H1 (cell line): Measurements from ENCODE around the gene NMT2. TPM values are rescaled to one million over a fixed set of nuclear protein-coding genes. Genes with fewer than 3 reads are reported as not detected.

ENCODE experiments used
- CBX5 ChIP-seq: fragments of 300-800, 300-1000 bp; sonication (generic); IDR thresholded peaks from 2 replicates; pipeline ENCODE4 v1.7.1; 2016; ENCODE audit warnings: antibody characterized with exemption, low read length, low read depth
- MAFK ChIP-seq: IDR thresholded peaks from 2 replicates; pipeline ENCODE4 v1.6.1; 2012; ENCODE audit warnings: low read depth, mild to moderate bottlenecking, improper control_type of control experiment, low read length
- RXRA ChIP-seq: IDR thresholded peaks from 2 replicates; pipeline ENCODE4 v1.6.1; 2011; ENCODE audit warnings: low read depth, mild to moderate bottlenecking, low read length, moderate library complexity; ENCODE audit not compliant: insufficient read depth
- SIX5 ChIP-seq: IDR thresholded peaks from 2 replicates; pipeline ENCODE4 v1.6.1; 2011; ENCODE audit warnings: mild to moderate bottlenecking, low read depth, low read length
- polyA plus RNA-seq, 7 experiments: library from polyadenylated mRNA; depleted of rRNA in 3 of 7; stranded (reverse) in 5 of 7; unstranded in 2 of 7; fragments of >200 nt in 5 of 7; fragments of 200-250 nt in 2 of 7; gene quantifications; 1 replicate in 5 of 7; 2 replicates in 1 of 7; 4 replicates in 1 of 7; pipeline versions ENCODE4 v1.2.1 to v1.2.3, GENCODE V29; 2011 to 2013; ENCODE audit warnings: missing spikeins in 2 of 7, mixed read lengths in 2 of 7
- total RNA-seq: library from RNA; stranded (reverse); fragmentation: NEBNext Ultra II Directional; extraction: Animal tissue kit (Norgen Biotek cat#: 25700); gene quantifications from 2 replicates; pipeline ENCODE4 v1.2.1, GENCODE V29; 2021
- TF ChIP-seq, protein P1 (sequence below): fragments of 300-600 bp; sonication (generic); IDR thresholded peaks from 2 replicates; pipeline ENCODE4 v1.7.1; 2012; ENCODE audit warnings: low read length, moderate library complexity, mild to moderate bottlenecking, inconsistent platforms; ENCODE audit not compliant: insufficient replicate concordance
- TF ChIP-seq, protein P2 (sequence below): IDR thresholded peaks from 2 replicates; pipeline ENCODE4 v1.6.1; 2012; ENCODE audit warnings: low read length, inconsistent platforms

Gene NMT2
- total and polyA plus RNA-seq, 2 of the 8 experiments (the other 6 are each of a cell fraction or from before 2014, with no cell fraction given) = 4.4 to 15.4 TPM

- TF ChIP-seq, protein P1, sequence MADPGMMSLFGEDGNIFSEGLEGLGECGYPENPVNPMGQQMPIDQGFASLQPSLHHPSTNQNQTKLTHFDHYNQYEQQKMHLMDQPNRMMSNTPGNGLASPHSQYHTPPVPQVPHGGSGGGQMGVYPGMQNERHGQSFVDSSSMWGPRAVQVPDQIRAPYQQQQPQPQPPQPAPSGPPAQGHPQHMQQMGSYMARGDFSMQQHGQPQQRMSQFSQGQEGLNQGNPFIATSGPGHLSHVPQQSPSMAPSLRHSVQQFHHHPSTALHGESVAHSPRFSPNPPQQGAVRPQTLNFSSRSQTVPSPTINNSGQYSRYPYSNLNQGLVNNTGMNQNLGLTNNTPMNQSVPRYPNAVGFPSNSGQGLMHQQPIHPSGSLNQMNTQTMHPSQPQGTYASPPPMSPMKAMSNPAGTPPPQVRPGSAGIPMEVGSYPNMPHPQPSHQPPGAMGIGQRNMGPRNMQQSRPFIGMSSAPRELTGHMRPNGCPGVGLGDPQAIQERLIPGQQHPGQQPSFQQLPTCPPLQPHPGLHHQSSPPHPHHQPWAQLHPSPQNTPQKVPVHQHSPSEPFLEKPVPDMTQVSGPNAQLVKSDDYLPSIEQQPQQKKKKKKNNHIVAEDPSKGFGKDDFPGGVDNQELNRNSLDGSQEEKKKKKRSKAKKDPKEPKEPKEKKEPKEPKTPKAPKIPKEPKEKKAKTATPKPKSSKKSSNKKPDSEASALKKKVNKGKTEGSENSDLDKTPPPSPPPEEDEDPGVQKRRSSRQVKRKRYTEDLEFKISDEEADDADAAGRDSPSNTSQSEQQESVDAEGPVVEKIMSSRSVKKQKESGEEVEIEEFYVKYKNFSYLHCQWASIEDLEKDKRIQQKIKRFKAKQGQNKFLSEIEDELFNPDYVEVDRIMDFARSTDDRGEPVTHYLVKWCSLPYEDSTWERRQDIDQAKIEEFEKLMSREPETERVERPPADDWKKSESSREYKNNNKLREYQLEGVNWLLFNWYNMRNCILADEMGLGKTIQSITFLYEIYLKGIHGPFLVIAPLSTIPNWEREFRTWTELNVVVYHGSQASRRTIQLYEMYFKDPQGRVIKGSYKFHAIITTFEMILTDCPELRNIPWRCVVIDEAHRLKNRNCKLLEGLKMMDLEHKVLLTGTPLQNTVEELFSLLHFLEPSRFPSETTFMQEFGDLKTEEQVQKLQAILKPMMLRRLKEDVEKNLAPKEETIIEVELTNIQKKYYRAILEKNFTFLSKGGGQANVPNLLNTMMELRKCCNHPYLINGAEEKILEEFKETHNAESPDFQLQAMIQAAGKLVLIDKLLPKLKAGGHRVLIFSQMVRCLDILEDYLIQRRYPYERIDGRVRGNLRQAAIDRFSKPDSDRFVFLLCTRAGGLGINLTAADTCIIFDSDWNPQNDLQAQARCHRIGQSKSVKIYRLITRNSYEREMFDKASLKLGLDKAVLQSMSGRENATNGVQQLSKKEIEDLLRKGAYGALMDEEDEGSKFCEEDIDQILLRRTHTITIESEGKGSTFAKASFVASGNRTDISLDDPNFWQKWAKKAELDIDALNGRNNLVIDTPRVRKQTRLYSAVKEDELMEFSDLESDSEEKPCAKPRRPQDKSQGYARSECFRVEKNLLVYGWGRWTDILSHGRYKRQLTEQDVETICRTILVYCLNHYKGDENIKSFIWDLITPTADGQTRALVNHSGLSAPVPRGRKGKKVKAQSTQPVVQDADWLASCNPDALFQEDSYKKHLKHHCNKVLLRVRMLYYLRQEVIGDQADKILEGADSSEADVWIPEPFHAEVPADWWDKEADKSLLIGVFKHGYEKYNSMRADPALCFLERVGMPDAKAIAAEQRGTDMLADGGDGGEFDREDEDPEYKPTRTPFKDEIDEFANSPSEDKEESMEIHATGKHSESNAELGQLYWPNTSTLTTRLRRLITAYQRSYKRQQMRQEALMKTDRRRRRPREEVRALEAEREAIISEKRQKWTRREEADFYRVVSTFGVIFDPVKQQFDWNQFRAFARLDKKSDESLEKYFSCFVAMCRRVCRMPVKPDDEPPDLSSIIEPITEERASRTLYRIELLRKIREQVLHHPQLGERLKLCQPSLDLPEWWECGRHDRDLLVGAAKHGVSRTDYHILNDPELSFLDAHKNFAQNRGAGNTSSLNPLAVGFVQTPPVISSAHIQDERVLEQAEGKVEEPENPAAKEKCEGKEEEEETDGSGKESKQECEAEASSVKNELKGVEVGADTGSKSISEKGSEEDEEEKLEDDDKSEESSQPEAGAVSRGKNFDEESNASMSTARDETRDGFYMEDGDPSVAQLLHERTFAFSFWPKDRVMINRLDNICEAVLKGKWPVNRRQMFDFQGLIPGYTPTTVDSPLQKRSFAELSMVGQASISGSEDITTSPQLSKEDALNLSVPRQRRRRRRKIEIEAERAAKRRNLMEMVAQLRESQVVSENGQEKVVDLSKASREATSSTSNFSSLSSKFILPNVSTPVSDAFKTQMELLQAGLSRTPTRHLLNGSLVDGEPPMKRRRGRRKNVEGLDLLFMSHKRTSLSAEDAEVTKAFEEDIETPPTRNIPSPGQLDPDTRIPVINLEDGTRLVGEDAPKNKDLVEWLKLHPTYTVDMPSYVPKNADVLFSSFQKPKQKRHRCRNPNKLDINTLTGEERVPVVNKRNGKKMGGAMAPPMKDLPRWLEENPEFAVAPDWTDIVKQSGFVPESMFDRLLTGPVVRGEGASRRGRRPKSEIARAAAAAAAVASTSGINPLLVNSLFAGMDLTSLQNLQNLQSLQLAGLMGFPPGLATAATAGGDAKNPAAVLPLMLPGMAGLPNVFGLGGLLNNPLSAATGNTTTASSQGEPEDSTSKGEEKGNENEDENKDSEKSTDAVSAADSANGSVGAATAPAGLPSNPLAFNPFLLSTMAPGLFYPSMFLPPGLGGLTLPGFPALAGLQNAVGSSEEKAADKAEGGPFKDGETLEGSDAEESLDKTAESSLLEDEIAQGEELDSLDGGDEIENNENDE = no peak
- TF ChIP-seq CBX5 (no peak), MAFK (no peak), SIX5 (no peak), RXRA (no peak)
- TF ChIP-seq, protein P2, sequence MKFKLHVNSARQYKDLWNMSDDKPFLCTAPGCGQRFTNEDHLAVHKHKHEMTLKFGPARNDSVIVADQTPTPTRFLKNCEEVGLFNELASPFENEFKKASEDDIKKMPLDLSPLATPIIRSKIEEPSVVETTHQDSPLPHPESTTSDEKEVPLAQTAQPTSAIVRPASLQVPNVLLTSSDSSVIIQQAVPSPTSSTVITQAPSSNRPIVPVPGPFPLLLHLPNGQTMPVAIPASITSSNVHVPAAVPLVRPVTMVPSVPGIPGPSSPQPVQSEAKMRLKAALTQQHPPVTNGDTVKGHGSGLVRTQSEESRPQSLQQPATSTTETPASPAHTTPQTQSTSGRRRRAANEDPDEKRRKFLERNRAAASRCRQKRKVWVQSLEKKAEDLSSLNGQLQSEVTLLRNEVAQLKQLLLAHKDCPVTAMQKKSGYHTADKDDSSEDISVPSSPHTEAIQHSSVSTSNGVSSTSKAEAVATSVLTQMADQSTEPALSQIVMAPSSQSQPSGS = no peak
- TF ChIP-seq, all 59 proteins: peak for 0
Measured at GRCh38 chr10:15158972-15159371, 9.5 kb downstream of the NMT2 start (continued).
